NT2/D1 (cell line): ENCODE measurements around the gene STAC.

Experiments
- SUZ12 ChIP-seq: IDR thresholded peaks from 2 replicates; pipeline ENCODE4 v1.6.1; 2011; ENCODE audit not compliant: insufficient read length, insufficient read depth; ENCODE audit errors: extremely low read depth
- YY1 ChIP-seq: IDR thresholded peaks from 2 replicates; pipeline ENCODE4 v1.6.1; 2011; ENCODE audit not compliant: insufficient read length, insufficient read depth
- ZNF274 ChIP-seq: IDR thresholded peaks from 2 replicates; pipeline ENCODE4 v1.6.1; 2011; ENCODE audit warnings: mild to moderate bottlenecking, low read depth, low read length

- TF ChIP-seq ZNF274 = no peak
- TF ChIP-seq SUZ12 = no peak
- no peak for TF ChIP-seq YY1
Measured at GRCh38 chr3:36411587-36411986, 31.3 kb downstream of the STAC start.
